SK-N-SH treated with all-trans-retinoic acid at 6 μM for 48 hours (cell line): ENCODE measurements around the gene KAT7.

ENCODE experiments used
- ATAC-seq: fragments of 200-7000 bp; cut with Tn5 transposase; 3 replicates; pipeline ENCODE4 v1.9.1; 2020; ENCODE audit warnings: mild to moderate bottlenecking, moderate library complexity
- ARNTL ChIP-seq: fragments of 450-650 bp; formaldehyde crosslinking; IDR thresholded peaks from 2 replicates; pipeline ENCODE4 v1.5.0; 2020; ENCODE audit warnings: low read depth, mild to moderate bottlenecking, moderate library complexity, borderline replicate concordance
- BACH2 ChIP-seq: fragments of 250-450 bp; sonication (Bioruptor Pico); IDR thresholded peaks from 2 replicates; pipeline ENCODE4 v1.9.0; 2021; ENCODE audit warnings: mild to moderate bottlenecking, borderline replicate concordance
- CSDC2 ChIP-seq: fragments of 250-450 bp; sonication (Bioruptor Pico); IDR thresholded peaks from 2 replicates; pipeline ENCODE4 v1.5.0; 2020; ENCODE audit warnings: mild to moderate bottlenecking, moderate library complexity
- CSRNP3 ChIP-seq: fragments of 250-450 bp; sonication (Bioruptor Pico); IDR thresholded peaks from 2 replicates; pipeline ENCODE4 v1.5.1; 2021; ENCODE audit warnings: mild to moderate bottlenecking, moderate library complexity
- ESRRG ChIP-seq: fragments of 250-450 bp; sonication (Bioruptor Pico); IDR thresholded peaks from 2 replicates; pipeline ENCODE4 v1.6.1; 2021; ENCODE audit warnings: mild to moderate bottlenecking
- GLIS3 ChIP-seq: fragments of 250-450 bp; sonication (Bioruptor Pico); IDR thresholded peaks from 2 replicates; pipeline ENCODE4 v1.5.0; 2020; ENCODE audit warnings: mild to moderate bottlenecking, moderate library complexity
- ISL1 ChIP-seq: fragments of 250-450 bp; sonication (Bioruptor Pico); IDR thresholded peaks from 2 replicates; pipeline ENCODE4 v2.1.2; 2022; ENCODE audit warnings: mild to moderate bottlenecking, moderate library complexity
- OSR1 ChIP-seq: fragments of 250-450 bp; sonication (Bioruptor Pico); IDR thresholded peaks from 2 replicates; pipeline ENCODE4 v1.8.0; 2022; ENCODE audit warnings: moderate library complexity, mild to moderate bottlenecking, inconsistent platforms
- PATZ1 ChIP-seq: fragments of 250-450 bp; sonication (Bioruptor Pico); IDR thresholded peaks from 2 replicates; pipeline ENCODE4 v1.8.0; 2020; ENCODE audit warnings: mild to moderate bottlenecking, moderate library complexity, borderline replicate concordance
- POU6F1 ChIP-seq: fragments of 250-450 bp; sonication (Bioruptor Pico); IDR thresholded peaks from 2 replicates; pipeline ENCODE4 v1.8.0; 2021; ENCODE audit warnings: low read depth, mild to moderate bottlenecking, moderate library complexity, borderline replicate concordance
- PPARA ChIP-seq: fragments of 250-450 bp; sonication (Bioruptor Pico); IDR thresholded peaks from 2 replicates; pipeline ENCODE4 v1.5.0; 2020; ENCODE audit warnings: mild to moderate bottlenecking, borderline replicate concordance
- RARB ChIP-seq: fragments of 250-450 bp; sonication (Bioruptor Pico); IDR thresholded peaks from 2 replicates; pipeline ENCODE4 v1.8.0; 2021; ENCODE audit warnings: mild to moderate bottlenecking, moderate library complexity
- TCF4 ChIP-seq: fragments of 250-450 bp; sonication (Bioruptor Pico); IDR thresholded peaks from 2 replicates; pipeline ENCODE4 v1.8.0; 2021; ENCODE audit warnings: mild to moderate bottlenecking, moderate library complexity, borderline replicate concordance
- TOX ChIP-seq: fragments of 250-450 bp; sonication (Bioruptor Pico); IDR thresholded peaks from 2 replicates; pipeline ENCODE4 v1.8.0; 2021; ENCODE audit warnings: mild to moderate bottlenecking, moderate library complexity, borderline replicate concordance
- ZC3H10 ChIP-seq: fragments of 250-450 bp; sonication (Bioruptor Pico); IDR thresholded peaks from 2 replicates; pipeline ENCODE4 v1.5.1; 2021; ENCODE audit warnings: mild to moderate bottlenecking, moderate library complexity
- ZFP3 ChIP-seq: fragments of 250-450 bp; sonication (Bioruptor Pico); IDR thresholded peaks from 2 replicates; pipeline ENCODE4 v1.5.0; 2020; ENCODE audit warnings: mild to moderate bottlenecking, moderate library complexity
- ZFP30 ChIP-seq: fragments of 450-650 bp; formaldehyde crosslinking; IDR thresholded peaks from 2 replicates; pipeline ENCODE4 v1.5.0; 2022; ENCODE audit warnings: mild to moderate bottlenecking, moderate library complexity
- ZNF565 ChIP-seq: fragments of 450-650 bp; formaldehyde crosslinking; conservative IDR thresholded peaks from 2 replicates; pipeline ENCODE4 v1.5.0; 2020; ENCODE audit warnings: low read depth, mild to moderate bottlenecking, moderate library complexity
- ZNF70 ChIP-seq: fragments of 450-650 bp; formaldehyde crosslinking; IDR thresholded peaks from 2 replicates; pipeline ENCODE4 v1.5.0; 2020; ENCODE audit warnings: mild to moderate bottlenecking, moderate library complexity
- ZNF8 ChIP-seq: fragments of 450-650 bp; formaldehyde crosslinking; IDR thresholded peaks from 2 replicates; pipeline ENCODE4 v1.5.0; 2020; ENCODE audit warnings: mild to moderate bottlenecking, moderate library complexity
- TF ChIP-seq, protein P1 (sequence below): fragments of 250-450 bp; sonication (Bioruptor Pico); IDR thresholded peaks from 2 replicates; pipeline ENCODE4 v1.5.0; 2020; ENCODE audit warnings: mild to moderate bottlenecking, moderate library complexity

Gene KAT7

GRCh38 chr17:49823614-49824013 is 35.1 kb downstream of the KAT7 start:
- TF ChIP-seq OSR1 (CRISPR knock-in tag) = no peak
- no peak for TF ChIP-seq POU6F1
- no peak for TF ChIP-seq TOX (CRISPR knock-in tag)
- TF ChIP-seq BACH2 (CRISPR knock-in tag) = no peak
- no peak for TF ChIP-seq ISL1 (CRISPR knock-in tag)
- TF ChIP-seq GLIS3 (CRISPR knock-in tag) = no peak
- no peak for TF ChIP-seq PPARA (CRISPR knock-in tag)
- no peak for TF ChIP-seq TCF4
- no peak for TF ChIP-seq ARNTL (CRISPR knock-in tag)
- no peak for TF ChIP-seq ZNF70
- TF ChIP-seq ZNF8 = no peak
- TF ChIP-seq RARB = no peak
- TF ChIP-seq ESRRG = no peak
- no peak for TF ChIP-seq CSRNP3 (CRISPR knock-in tag)
- no peak for TF ChIP-seq PATZ1 (CRISPR knock-in tag)
- TF ChIP-seq CSDC2 (CRISPR knock-in tag) = no peak
- TF ChIP-seq ZC3H10 (CRISPR knock-in tag) = no peak
- TF ChIP-seq, protein P1, sequence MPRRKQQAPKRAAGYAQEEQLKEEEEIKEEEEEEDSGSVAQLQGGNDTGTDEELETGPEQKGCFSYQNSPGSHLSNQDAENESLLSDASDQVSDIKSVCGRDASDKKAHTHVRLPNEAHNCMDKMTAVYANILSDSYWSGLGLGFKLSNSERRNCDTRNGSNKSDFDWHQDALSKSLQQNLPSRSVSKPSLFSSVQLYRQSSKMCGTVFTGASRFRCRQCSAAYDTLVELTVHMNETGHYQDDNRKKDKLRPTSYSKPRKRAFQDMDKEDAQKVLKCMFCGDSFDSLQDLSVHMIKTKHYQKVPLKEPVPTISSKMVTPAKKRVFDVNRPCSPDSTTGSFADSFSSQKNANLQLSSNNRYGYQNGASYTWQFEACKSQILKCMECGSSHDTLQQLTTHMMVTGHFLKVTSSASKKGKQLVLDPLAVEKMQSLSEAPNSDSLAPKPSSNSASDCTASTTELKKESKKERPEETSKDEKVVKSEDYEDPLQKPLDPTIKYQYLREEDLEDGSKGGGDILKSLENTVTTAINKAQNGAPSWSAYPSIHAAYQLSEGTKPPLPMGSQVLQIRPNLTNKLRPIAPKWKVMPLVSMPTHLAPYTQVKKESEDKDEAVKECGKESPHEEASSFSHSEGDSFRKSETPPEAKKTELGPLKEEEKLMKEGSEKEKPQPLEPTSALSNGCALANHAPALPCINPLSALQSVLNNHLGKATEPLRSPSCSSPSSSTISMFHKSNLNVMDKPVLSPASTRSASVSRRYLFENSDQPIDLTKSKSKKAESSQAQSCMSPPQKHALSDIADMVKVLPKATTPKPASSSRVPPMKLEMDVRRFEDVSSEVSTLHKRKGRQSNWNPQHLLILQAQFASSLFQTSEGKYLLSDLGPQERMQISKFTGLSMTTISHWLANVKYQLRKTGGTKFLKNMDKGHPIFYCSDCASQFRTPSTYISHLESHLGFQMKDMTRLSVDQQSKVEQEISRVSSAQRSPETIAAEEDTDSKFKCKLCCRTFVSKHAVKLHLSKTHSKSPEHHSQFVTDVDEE (CRISPR knock-in tag) = no peak
- TF ChIP-seq ZNF565 (CRISPR knock-in tag) = no peak
- no peak for ATAC-seq

GRCh38 chr17:49825645-49826044 is 37.2 kb downstream of the KAT7 start:
- no peak for ATAC-seq
- TF ChIP-seq ZNF8 (no peak), CSRNP3 (CRISPR knock-in tag) (no peak), ESRRG (no peak)

GRCh38 chr17:49828325-49828724 is 39.8 kb downstream of the KAT7 start:
- ATAC-seq = peak; percentile 72

DNA sequence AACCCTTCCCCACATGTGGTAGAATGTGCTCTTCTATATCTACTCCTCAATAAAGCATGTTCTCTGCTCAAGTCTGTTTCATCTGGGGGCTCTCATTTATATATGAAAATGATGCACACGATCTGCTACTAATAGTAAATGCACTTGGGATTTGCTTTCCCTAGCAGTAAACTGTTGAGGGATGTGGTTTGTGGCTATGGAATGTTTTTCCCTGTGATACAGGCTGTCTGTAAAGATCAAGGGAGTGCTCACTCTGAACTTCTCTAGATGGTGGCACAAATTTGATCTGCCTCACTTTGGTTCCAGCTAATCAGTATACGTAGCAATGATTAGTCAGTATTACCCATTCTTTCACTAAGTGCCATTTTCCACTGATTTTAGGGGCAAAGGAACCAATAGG is 40.5 kb downstream of the KAT7 start:
- no peak for ATAC-seq
- TF ChIP-seq ZFP30 (CRISPR knock-in tag) = no peak

GRCh38 chr17:49830605-49831004 is 42.1 kb downstream of the KAT7 start:
- ATAC-seq = peak; percentile 44
- TF ChIP-seq TCF4 (no peak), CSRNP3 (CRISPR knock-in tag) (no peak), RARB (no peak), ZNF70 (no peak), CSDC2 (CRISPR knock-in tag) (no peak), ZFP3 (CRISPR knock-in tag) (no peak), ZNF565 (CRISPR knock-in tag) (no peak), ZC3H10 (CRISPR knock-in tag) (no peak), OSR1 (CRISPR knock-in tag) (no peak), BACH2 (CRISPR knock-in tag) (no peak)
- TF ChIP-seq, protein P1 (CRISPR knock-in tag) = no peak
